HCT116 (cell line): ENCODE data around the gene ZNF521. TPM values are rescaled to one million over a fixed set of nuclear protein-coding genes. Genes with fewer than 3 reads are reported as not detected.

Experiments used
- ATAC-seq: fragments of 200-7000 bp; cut with Tn5 transposase; 2 replicates; pipeline ENCODE4 v1.9.1; 2020; ENCODE audit warnings: mild to moderate bottlenecking, moderate library complexity
- BruUV-seq: library from RNA; stranded (reverse); fragments of 400-500 nt; replicated peaks from 2 replicates; lab custom pipeline; 2021; lab: Mats Ljungman, UMichigan
- CTCF ChIA-PET: fragments of 300-600 bp; sonication (Branson Sonifier 250); formaldehyde crosslinking; loops from one replicate; lab custom pipeline; 2021; ENCODE audit warnings: antibody characterized with exemption; lab: Charles Lee
- POLR2A ChIA-PET: fragments of 300-600, 350-600 bp; sonication (Branson Sonifier 250); formaldehyde crosslinking; loops from one replicate; lab custom pipeline; 2021; ENCODE audit warnings: antibody characterized with exemption; lab: Charles Lee
- RAD21 ChIA-PET, 2 experiments: fragments of 300-600 bp; sonication (Branson Sonifier 250); formaldehyde crosslinking; loops; one replicate each; lab custom pipeline; 2023; ENCODE audit warnings: low total read pairs in 2 of 2; ENCODE audit not compliant: uncharacterized antibody in 2 of 2, unreplicated experiment in 2 of 2, low non-redundant PET in 1 of 2; lab: Charles Lee
- DNase-seq: peaks from one replicate; pipeline ENCODE4 v3.0.0-alpha.2; 2010; ENCODE audit warnings: low read depth, low spot score
- H2AFZ ChIP-seq: fragments of 200-600 bp; shearing (Covaris generic), sonication (generic); 2 replicates; pipeline ENCODE4 v1.6.1; 2017; ENCODE audit warnings: low read depth, mixed run types, mixed read lengths, antibody characterized with exemption, low read length; ENCODE audit not compliant: poor library complexity, severe bottlenecking
- H3K27ac ChIP-seq: 2 replicates; pipeline ENCODE4 v1.5.1; 2012; ENCODE audit warnings: low read depth, low read length
- H3K27me3 ChIP-seq: fragments of 200-600 bp; sonication (generic); 2 replicates; pipeline ENCODE4 v1.6.1; 2016; ENCODE audit warnings: mixed run types, low read length, mixed read lengths; ENCODE audit not compliant: insufficient read depth
- H3K36me3 ChIP-seq, 2 experiments: fragments of 200-500 bp in 1 of 2; fragments of 200-600 bp in 1 of 2; sonication (Bioruptor generic) in 1 of 2; sonication (generic) in 1 of 2; 2 replicates each; pipeline versions ENCODE4 v1.5.1 to v1.6.1; 2014 to 2016; ENCODE audit warnings: low read length in 2 of 2, inconsistent platforms in 1 of 2, mixed read lengths in 1 of 2, mixed run types in 1 of 2; ENCODE audit not compliant: insufficient read depth in 2 of 2, control insufficient read depth in 1 of 2
- H3K4me1 ChIP-seq, 2 experiments: fragments of 200-600 bp in 1 of 2; sonication (generic) in 1 of 2; 2 replicates each; pipeline versions ENCODE4 v1.5.1 to v1.6.1; 2012 to 2017; ENCODE audit warnings: low read length in 2 of 2, inconsistent platforms in 1 of 2, mild to moderate bottlenecking in 1 of 2, mixed read lengths in 1 of 2, mixed run types in 1 of 2, moderate library complexity in 1 of 2; ENCODE audit not compliant: insufficient read depth in 2 of 2, control insufficient read depth in 1 of 2
- H3K4me2 ChIP-seq: fragments of 200-600 bp; sonication (generic); 2 replicates; pipeline ENCODE4 v1.6.1; 2017; ENCODE audit warnings: mixed run types, low read length, mixed read lengths
- H3K4me3 ChIP-seq, 2 experiments: fragments of 200-600 bp in 1 of 2; sonication (generic) in 1 of 2; replicated peaks in 1 of 2; 2 replicates each; pipeline ENCODE4 v1.5.1; 2011 to 2016; ENCODE audit warnings: low read length in 2 of 2, control low read depth in 1 of 2, low read depth in 1 of 2, mild to moderate bottlenecking in 1 of 2, mixed read lengths in 1 of 2, mixed run types in 1 of 2
- H3K79me2 ChIP-seq: fragments of 200-600 bp; sonication (generic); 2 replicates; pipeline ENCODE4 v1.6.1; 2017; ENCODE audit warnings: mild to moderate bottlenecking, mixed run types, low read length, moderate library complexity, mixed read lengths; ENCODE audit not compliant: insufficient read depth
- H3K9ac ChIP-seq: fragments of 200-600 bp; sonication (generic); 2 replicates; pipeline ENCODE4 v1.6.1; 2016; ENCODE audit warnings: low read length, mixed read lengths
- H3K9me2 ChIP-seq: fragments of 200-600 bp; sonication (generic), shearing (Covaris generic); 2 replicates; pipeline ENCODE4 v1.6.1; 2017; ENCODE audit warnings: mixed run types, mild to moderate bottlenecking, moderate library complexity; ENCODE audit not compliant: insufficient read depth
- H3K9me3 ChIP-seq, 2 experiments: fragments of 200-500 bp in 1 of 2; fragments of 200-600 bp in 1 of 2; sonication (Bioruptor generic) in 1 of 2; sonication (generic) in 1 of 2; 2 replicates each; pipeline ENCODE4 v1.6.1; 2014 to 2017; ENCODE audit warnings: low read length in 2 of 2, mixed read lengths in 2 of 2, inconsistent platforms in 1 of 2, low read depth in 1 of 2, mild to moderate bottlenecking in 1 of 2, mixed run types in 1 of 2, moderate library complexity in 1 of 2; ENCODE audit not compliant: control insufficient read depth in 1 of 2, insufficient read depth in 1 of 2
- H4K20me1 ChIP-seq: fragments of 200-600 bp; sonication (generic), shearing (Covaris generic); 2 replicates; pipeline ENCODE4 v1.6.1; 2017; ENCODE audit warnings: mixed run types, mild to moderate bottlenecking, moderate library complexity; ENCODE audit not compliant: insufficient read depth
- ELF1 ChIP-seq: IDR thresholded peaks from 2 replicates; pipeline ENCODE4 v1.6.1; 2012; ENCODE audit warnings: low read depth, borderline replicate concordance
- EZH2 ChIP-seq: fragments of 200-600 bp; sonication (generic); IDR thresholded peaks from 2 replicates; pipeline ENCODE4 v1.6.1; 2017; ENCODE audit warnings: antibody characterized with exemption, mixed run types
- EZH2phosphoT487 ChIP-seq: fragments of 200-600 bp; IDR thresholded peaks from 2 replicates; pipeline ENCODE4 v1.6.1; 2018; ENCODE audit warnings: antibody characterized with exemption, borderline replicate concordance
- JUND ChIP-seq: IDR thresholded peaks from 2 replicates; pipeline ENCODE4 v1.6.1; 2012
- SRF ChIP-seq: IDR thresholded peaks from 2 replicates; pipeline ENCODE4 v1.6.1; 2012; ENCODE audit warnings: low read depth
- TCF7L2 ChIP-seq: IDR thresholded peaks from 2 replicates; pipeline ENCODE4 v1.7.0; 2011; ENCODE audit warnings: borderline replicate concordance, inconsistent platforms; ENCODE audit not compliant: insufficient read depth, insufficient read length; ENCODE audit errors: extremely low read depth
- YY1 ChIP-seq: IDR thresholded peaks from 2 replicates; pipeline ENCODE4 v1.6.1; 2011; ENCODE audit warnings: low read length, low read depth, moderate library complexity, mild to moderate bottlenecking; ENCODE audit not compliant: insufficient replicate concordance; ENCODE audit errors: extremely low read depth
- ZFX ChIP-seq: fragments of 450-650 bp; IDR thresholded peaks from 2 replicates; pipeline ENCODE4 v1.6.1; 2017
- ZNF274 ChIP-seq: fragments of 200-500 bp; sonication (Bioruptor generic); IDR thresholded peaks from 2 replicates; pipeline ENCODE4 v1.6.1; 2014; ENCODE audit warnings: mild to moderate bottlenecking, low read depth, low read length, inconsistent platforms
- intact Hi-C: fragments of 100-400 bp; cut with micrococcal nuclease; formaldehyde crosslinking; loops from 2 replicates; pipeline ENCODE4 v1.10.0; 2022
- total RNA-seq: library from RNA; stranded (reverse); gene quantifications from one replicate; pipeline ENCODE4 v1.2.1, GENCODE V29; 2021; ENCODE audit not compliant: unreplicated experiment
- TF ChIP-seq, protein P1 (sequence below): IDR thresholded peaks from 2 replicates; pipeline ENCODE4 v1.6.1; 2012
- TF ChIP-seq, protein P2 (sequence below): IDR thresholded peaks from 2 replicates; pipeline ENCODE4 v1.6.1; 2011; ENCODE audit warnings: mild to moderate bottlenecking, low read length, moderate library complexity; ENCODE audit not compliant: insufficient replicate concordance; ENCODE audit errors: extremely low read depth
- TF ChIP-seq, protein P3 (sequence below): IDR thresholded peaks from 2 replicates; pipeline ENCODE4 v1.6.1; 2012; ENCODE audit warnings: low read depth

Gene ZNF521
- total RNA-seq, 1 experiment from 2014 or later, result 0.10 TPM

DNA sequence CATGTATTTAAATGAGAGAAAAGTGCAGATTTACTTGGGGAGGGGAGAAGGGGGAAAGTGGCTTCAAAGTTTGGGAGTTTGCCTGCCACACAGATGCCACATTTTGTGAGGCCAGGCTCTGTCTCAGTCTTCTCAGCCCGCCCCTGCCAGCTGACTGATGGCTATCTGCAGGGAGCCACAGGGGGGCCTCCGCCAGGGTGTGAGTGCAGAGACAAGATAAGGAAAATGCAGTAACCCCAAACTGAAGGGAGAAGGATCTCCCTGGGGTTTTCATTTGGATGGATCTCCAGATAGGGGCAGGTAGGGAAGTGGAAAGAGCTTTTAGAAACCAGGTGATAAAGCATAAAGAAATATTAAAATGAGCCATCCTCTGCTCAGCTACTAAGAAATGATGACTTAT lies 128.8 kb downstream of the ZNF521 start:
- RAD21 ChIA-PET, result no interaction called here
- H3K4me3 ChIP-seq, result no peak overlapping the region
- H3K36me3 ChIP-seq, result no peaks in the 10 kb centered on the region
- H3K27ac ChIP-seq, result no peak overlapping the region
- H3K9ac ChIP-seq, result no peak overlapping the region
- H4K20me1 ChIP-seq, result no peaks in the 10 kb centered on the region
- H3K9me3 ChIP-seq, result no peaks in the 10 kb centered on the region
- DNase-seq (no peak), ATAC-seq (no peak)
- no peak overlapping the region for H3K4me2 ChIP-seq
- BruUV-seq, result no TSS peak
- H3K79me2 ChIP-seq, result no peaks in the 10 kb centered on the region
- TF ChIP-seq ELF1 (no peak), TCF7L2 (no peak), YY1 (no peak)
- TF ChIP-seq, protein P1, sequence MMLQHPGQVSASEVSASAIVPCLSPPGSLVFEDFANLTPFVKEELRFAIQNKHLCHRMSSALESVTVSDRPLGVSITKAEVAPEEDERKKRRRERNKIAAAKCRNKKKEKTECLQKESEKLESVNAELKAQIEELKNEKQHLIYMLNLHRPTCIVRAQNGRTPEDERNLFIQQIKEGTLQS, result no peak
- H2AFZ ChIP-seq, result no peak overlapping the region
- CTCF ChIA-PET, result no interaction called here
- no peaks in the 10 kb centered on the region for H3K4me1 ChIP-seq
- intact Hi-C loops, result no loop called here
- no peaks in the 10 kb centered on the region for H3K27me3 ChIP-seq
- no peaks in the 10 kb centered on the region for H3K9me2 ChIP-seq
- POLR2A ChIA-PET, result no interaction called here

DNA sequence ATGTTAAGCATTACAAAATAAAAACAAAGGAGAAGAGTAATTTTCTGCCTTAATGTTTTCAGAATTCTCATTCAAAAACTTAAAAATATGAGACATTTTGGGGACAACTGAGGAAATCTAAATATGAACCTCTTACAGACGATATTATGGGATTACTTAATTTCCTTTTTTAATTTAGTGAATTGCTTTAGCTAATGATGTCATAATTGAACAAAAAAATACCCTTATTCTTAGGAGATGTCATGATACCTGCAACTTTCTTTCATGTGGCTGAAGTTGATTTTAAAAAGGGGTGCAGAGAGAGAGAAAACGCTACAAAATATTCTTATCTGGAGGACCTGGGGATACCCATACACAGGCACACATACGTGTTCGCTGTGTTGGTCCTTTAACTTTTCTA lies 129.3 kb downstream of the ZNF521 start:
- H3K27me3 ChIP-seq, result no peaks in the 10 kb centered on the region
- CTCF ChIA-PET, result no interaction called here
- H3K4me1 ChIP-seq, result no peaks in the 10 kb centered on the region
- no peaks in the 10 kb centered on the region for H3K9me2 ChIP-seq
- no peaks in the 10 kb centered on the region for H3K9me3 ChIP-seq
- TF ChIP-seq EZH2, result no peak
- no peak for TF ChIP-seq SRF
- no peak for TF ChIP-seq ZFX
- TF ChIP-seq, protein P2, sequence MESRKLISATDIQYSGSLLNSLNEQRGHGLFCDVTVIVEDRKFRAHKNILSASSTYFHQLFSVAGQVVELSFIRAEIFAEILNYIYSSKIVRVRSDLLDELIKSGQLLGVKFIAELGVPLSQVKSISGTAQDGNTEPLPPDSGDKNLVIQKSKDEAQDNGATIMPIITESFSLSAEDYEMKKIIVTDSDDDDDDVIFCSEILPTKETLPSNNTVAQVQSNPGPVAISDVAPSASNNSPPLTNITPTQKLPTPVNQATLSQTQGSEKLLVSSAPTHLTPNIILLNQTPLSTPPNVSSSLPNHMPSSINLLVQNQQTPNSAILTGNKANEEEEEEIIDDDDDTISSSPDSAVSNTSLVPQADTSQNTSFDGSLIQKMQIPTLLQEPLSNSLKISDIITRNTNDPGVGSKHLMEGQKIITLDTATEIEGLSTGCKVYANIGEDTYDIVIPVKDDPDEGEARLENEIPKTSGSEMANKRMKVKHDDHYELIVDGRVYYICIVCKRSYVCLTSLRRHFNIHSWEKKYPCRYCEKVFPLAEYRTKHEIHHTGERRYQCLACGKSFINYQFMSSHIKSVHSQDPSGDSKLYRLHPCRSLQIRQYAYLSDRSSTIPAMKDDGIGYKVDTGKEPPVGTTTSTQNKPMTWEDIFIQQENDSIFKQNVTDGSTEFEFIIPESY, result no peak
- no peak for TF ChIP-seq ZNF274
- TF ChIP-seq EZH2phosphoT487, result no peak
- TF ChIP-seq, protein P3, sequence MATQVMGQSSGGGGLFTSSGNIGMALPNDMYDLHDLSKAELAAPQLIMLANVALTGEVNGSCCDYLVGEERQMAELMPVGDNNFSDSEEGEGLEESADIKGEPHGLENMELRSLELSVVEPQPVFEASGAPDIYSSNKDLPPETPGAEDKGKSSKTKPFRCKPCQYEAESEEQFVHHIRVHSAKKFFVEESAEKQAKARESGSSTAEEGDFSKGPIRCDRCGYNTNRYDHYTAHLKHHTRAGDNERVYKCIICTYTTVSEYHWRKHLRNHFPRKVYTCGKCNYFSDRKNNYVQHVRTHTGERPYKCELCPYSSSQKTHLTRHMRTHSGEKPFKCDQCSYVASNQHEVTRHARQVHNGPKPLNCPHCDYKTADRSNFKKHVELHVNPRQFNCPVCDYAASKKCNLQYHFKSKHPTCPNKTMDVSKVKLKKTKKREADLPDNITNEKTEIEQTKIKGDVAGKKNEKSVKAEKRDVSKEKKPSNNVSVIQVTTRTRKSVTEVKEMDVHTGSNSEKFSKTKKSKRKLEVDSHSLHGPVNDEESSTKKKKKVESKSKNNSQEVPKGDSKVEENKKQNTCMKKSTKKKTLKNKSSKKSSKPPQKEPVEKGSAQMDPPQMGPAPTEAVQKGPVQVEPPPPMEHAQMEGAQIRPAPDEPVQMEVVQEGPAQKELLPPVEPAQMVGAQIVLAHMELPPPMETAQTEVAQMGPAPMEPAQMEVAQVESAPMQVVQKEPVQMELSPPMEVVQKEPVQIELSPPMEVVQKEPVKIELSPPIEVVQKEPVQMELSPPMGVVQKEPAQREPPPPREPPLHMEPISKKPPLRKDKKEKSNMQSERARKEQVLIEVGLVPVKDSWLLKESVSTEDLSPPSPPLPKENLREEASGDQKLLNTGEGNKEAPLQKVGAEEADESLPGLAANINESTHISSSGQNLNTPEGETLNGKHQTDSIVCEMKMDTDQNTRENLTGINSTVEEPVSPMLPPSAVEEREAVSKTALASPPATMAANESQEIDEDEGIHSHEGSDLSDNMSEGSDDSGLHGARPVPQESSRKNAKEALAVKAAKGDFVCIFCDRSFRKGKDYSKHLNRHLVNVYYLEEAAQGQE, result no peak
- TF ChIP-seq YY1, result no peak
- TF ChIP-seq JUND, result no peak
- RAD21 ChIA-PET, result no interaction called here
- H3K27ac ChIP-seq, result no peak overlapping the region
- intact Hi-C loops, result no loop called here
- no peak for DNase-seq
- no peak overlapping the region for H3K4me3 ChIP-seq
- no peak for ATAC-seq
- no peaks in the 10 kb centered on the region for H3K79me2 ChIP-seq
- POLR2A ChIA-PET, result no interaction called here
- H2AFZ ChIP-seq, result no peak overlapping the region
- H3K36me3 ChIP-seq, result no peaks in the 10 kb centered on the region
- BruUV-seq, result no TSS peak
- no peak overlapping the region for H3K4me2 ChIP-seq
- H4K20me1 ChIP-seq, result no peaks in the 10 kb centered on the region
- H3K9ac ChIP-seq, result no peak overlapping the region
